Liver (tissue), 9 donors: ENCODE data around the gene CBX8. TPM values are rescaled to one million over a fixed set of nuclear protein-coding genes. Genes with fewer than 3 reads are reported as not detected.

Experiments
- DNase-seq: peaks from one replicate; pipeline ENCODE4 v3.0.0-alpha.2; 2017; ENCODE audit warnings: low spot score
- H3K27ac ChIP-seq, 2 donors: one replicate each; pipeline ENCODE4 v1.7.0; 2013; ENCODE audit warnings: inconsistent platforms in 2 of 2, low read length in 2 of 2, control low read depth in 1 of 2, low read depth in 1 of 2, mild to moderate bottlenecking in 1 of 2
- H3K27me3 ChIP-seq, 4 donors: one replicate each; pipeline versions ENCODE4 v1.6.1 to v1.7.0; 2013; ENCODE audit warnings: low read length in 3 of 4, inconsistent platforms in 1 of 4, mild to moderate bottlenecking in 1 of 4, moderate library complexity in 1 of 4; ENCODE audit not compliant: control insufficient read depth in 4 of 4, insufficient read depth in 4 of 4
- H3K36me3 ChIP-seq, 4 donors: one replicate each; pipeline versions ENCODE4 v1.6.1 to v1.7.0; 2013; ENCODE audit warnings: low read length in 3 of 4, mild to moderate bottlenecking in 3 of 4, low read depth in 1 of 4, moderate library complexity in 1 of 4; ENCODE audit not compliant: control insufficient read depth in 4 of 4, insufficient read depth in 3 of 4
- H3K4me1 ChIP-seq, 4 donors: one replicate each; pipeline versions ENCODE4 v1.6.1 to v1.7.0; 2013; ENCODE audit warnings: low read length in 3 of 4, mild to moderate bottlenecking in 3 of 4, moderate library complexity in 1 of 4; ENCODE audit not compliant: control insufficient read depth in 4 of 4, insufficient read depth in 4 of 4
- H3K4me3 ChIP-seq, 3 donors: one replicate each; pipeline versions ENCODE4 v1.6.1 to v1.7.0; 2013; ENCODE audit warnings: low read length in 3 of 3, control low read depth in 1 of 3, low read depth in 1 of 3, mild to moderate bottlenecking in 1 of 3
- H3K9ac ChIP-seq, 2 donors: one replicate each; pipeline ENCODE4 v1.7.0; 2013; ENCODE audit warnings: low read length in 2 of 2, mild to moderate bottlenecking in 2 of 2, moderate library complexity in 2 of 2, control low read depth in 1 of 2, low read depth in 1 of 2
- H3K9me3 ChIP-seq, 4 donors: one replicate each; pipeline versions ENCODE4 v1.6.1 to v1.7.0; 2013; ENCODE audit warnings: low read length in 3 of 4; ENCODE audit not compliant: control insufficient read depth in 4 of 4
- ATF3 ChIP-seq: IDR thresholded peaks from 2 replicates; pipeline ENCODE4 v1.6.1; 2016; ENCODE audit warnings: antibody characterized with exemption
- EGR1 ChIP-seq, 2 donors: IDR thresholded peaks; 2 replicates each; pipeline ENCODE4 v1.6.1; 2016 to 2018; ENCODE audit warnings: antibody characterized with exemption in 2 of 2, low read depth in 2 of 2
- FOXA1 ChIP-seq: IDR thresholded peaks from 2 replicates; pipeline ENCODE4 v1.6.1; 2016; ENCODE audit warnings: antibody characterized with exemption
- FOXA2 ChIP-seq: IDR thresholded peaks from 2 replicates; pipeline ENCODE4 v1.6.1; 2016; ENCODE audit warnings: antibody characterized with exemption
- GABPA ChIP-seq, 2 donors: IDR thresholded peaks in 1 of 2; conservative IDR thresholded peaks in 1 of 2; 2 replicates each; pipeline ENCODE4 v1.6.1; 2016; ENCODE audit warnings: antibody characterized with exemption in 2 of 2, mild to moderate bottlenecking in 1 of 2, moderate library complexity in 1 of 2
- HNF4A ChIP-seq, 2 donors: conservative IDR thresholded peaks; 2 replicates each; pipeline ENCODE4 v1.6.1; 2016; ENCODE audit warnings: antibody characterized with exemption in 2 of 2, mild to moderate bottlenecking in 2 of 2
- HNF4G ChIP-seq: IDR thresholded peaks from 2 replicates; pipeline ENCODE4 v1.6.1; 2016; ENCODE audit warnings: antibody characterized with exemption
- JUND ChIP-seq, 2 donors: IDR thresholded peaks; 2 replicates each; pipeline ENCODE4 v1.6.1; 2016; ENCODE audit warnings: antibody characterized with exemption in 2 of 2
- NR2F2 ChIP-seq: IDR thresholded peaks from 2 replicates; pipeline ENCODE4 v1.6.1; 2016; ENCODE audit warnings: antibody characterized with exemption
- RAD21 ChIP-seq, 2 donors: IDR thresholded peaks; 2 replicates each; pipeline ENCODE4 v1.6.1; 2016; ENCODE audit warnings: antibody characterized with exemption in 2 of 2, mild to moderate bottlenecking in 2 of 2
- REST ChIP-seq: IDR thresholded peaks from 2 replicates; pipeline ENCODE4 v1.6.1; 2016; ENCODE audit warnings: antibody characterized with exemption, mild to moderate bottlenecking
- RXRA ChIP-seq, 2 donors: IDR thresholded peaks; 2 replicates each; pipeline ENCODE4 v1.6.1; 2017 to 2018; ENCODE audit warnings: antibody characterized with exemption in 2 of 2, mild to moderate bottlenecking in 1 of 2
- SP1 ChIP-seq: IDR thresholded peaks from 2 replicates; pipeline ENCODE4 v1.6.1; 2018; ENCODE audit warnings: antibody characterized with exemption, mild to moderate bottlenecking
- TAF1 ChIP-seq: conservative IDR thresholded peaks from 2 replicates; pipeline ENCODE4 v1.6.1; 2016; ENCODE audit warnings: antibody characterized with exemption, mild to moderate bottlenecking
- YY1 ChIP-seq: IDR thresholded peaks from 2 replicates; pipeline ENCODE4 v1.6.1; 2016; ENCODE audit warnings: antibody characterized with exemption, mild to moderate bottlenecking
- ZBTB33 ChIP-seq: IDR thresholded peaks from 2 replicates; pipeline ENCODE4 v1.6.1; 2016; ENCODE audit warnings: antibody characterized with exemption
- WGBS: extraction: QIAGEN DNeasy Blood & Tissue Kit; methylation state at CpG from one replicate; pipeline ENCODE4 v1.1.7; 2013; 5-methylcytosine and 5-hydroxymethylcytosine counted together
- polyA plus RNA-seq, 2 donors: library from polyadenylated mRNA; stranded (reverse) in 1 of 2; unstranded in 1 of 2; fragments of 200-250 nt in 1 of 2; fragments of >200 nt in 1 of 2; fragmentation: Nextera tagmentation in 1 of 2; extraction: Ambion mirVana in 1 of 2; gene quantifications; one replicate each; pipeline versions ENCODE4 v1.2.1 to v1.2.3, GENCODE V29; 2013 to 2015
- total RNA-seq, 2 donors: library from RNA; depleted of rRNA; stranded (reverse); fragments of >200 nt; gene quantifications; one replicate each; pipeline ENCODE4 v1.2.3, GENCODE V29; 2014
- TF ChIP-seq, protein P1 (sequence below): fragments of 150-350 bp; IDR thresholded peaks from 2 replicates; pipeline ENCODE4 v1.5.1; 2017; ENCODE audit warnings: improper control_type of control experiment, low read depth, low read length; ENCODE audit not compliant: missing input control
- TF ChIP-seq, protein P2 (sequence below): IDR thresholded peaks from 2 replicates; pipeline ENCODE4 v1.6.1; 2016; ENCODE audit warnings: antibody characterized with exemption
- donor health status: healthy.
- donor health status: healthy.
- donor health status: healthy.
- donor health status: healthy.
- donor health status: healthy.

The CBX8 gene
- total and polyA plus RNA-seq, 4 donors, result 0.75 to 2.7 (median 1.9) TPM

GRCh38 chr17:79749156-79749815 is 47.6 kb downstream of the CBX8 start:
- no peak for TF ChIP-seq RAD21 (IDR thresholded peaks at IDR 0.05)
- TF ChIP-seq REST, result no peak
- TF ChIP-seq EGR1 (IDR thresholded peaks at IDR 0.05; ENCODE audit: low read depth in 2 of 2), result no peak
- no peak for TF ChIP-seq YY1
- TF ChIP-seq, protein P1, sequence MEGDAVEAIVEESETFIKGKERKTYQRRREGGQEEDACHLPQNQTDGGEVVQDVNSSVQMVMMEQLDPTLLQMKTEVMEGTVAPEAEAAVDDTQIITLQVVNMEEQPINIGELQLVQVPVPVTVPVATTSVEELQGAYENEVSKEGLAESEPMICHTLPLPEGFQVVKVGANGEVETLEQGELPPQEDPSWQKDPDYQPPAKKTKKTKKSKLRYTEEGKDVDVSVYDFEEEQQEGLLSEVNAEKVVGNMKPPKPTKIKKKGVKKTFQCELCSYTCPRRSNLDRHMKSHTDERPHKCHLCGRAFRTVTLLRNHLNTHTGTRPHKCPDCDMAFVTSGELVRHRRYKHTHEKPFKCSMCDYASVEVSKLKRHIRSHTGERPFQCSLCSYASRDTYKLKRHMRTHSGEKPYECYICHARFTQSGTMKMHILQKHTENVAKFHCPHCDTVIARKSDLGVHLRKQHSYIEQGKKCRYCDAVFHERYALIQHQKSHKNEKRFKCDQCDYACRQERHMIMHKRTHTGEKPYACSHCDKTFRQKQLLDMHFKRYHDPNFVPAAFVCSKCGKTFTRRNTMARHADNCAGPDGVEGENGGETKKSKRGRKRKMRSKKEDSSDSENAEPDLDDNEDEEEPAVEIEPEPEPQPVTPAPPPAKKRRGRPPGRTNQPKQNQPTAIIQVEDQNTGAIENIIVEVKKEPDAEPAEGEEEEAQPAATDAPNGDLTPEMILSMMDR, result no peak
- TF ChIP-seq ZBTB33, result no peak
- TF ChIP-seq HNF4A (conservative IDR thresholded peaks at IDR 0.05), result no peak
- TF ChIP-seq ATF3, result no peak
- no peak for TF ChIP-seq NR2F2
- TF ChIP-seq GABPA (IDR thresholded peaks at IDR 0.05 in 1 of 2, conservative IDR thresholded peaks at IDR 0.05 in 1 of 2), result no peak
- TF ChIP-seq RXRA (IDR thresholded peaks at IDR 0.05), result no peak
- TF ChIP-seq HNF4G, result no peak
- TF ChIP-seq FOXA2, result no peak
- no peak for TF ChIP-seq JUND (IDR thresholded peaks at IDR 0.05)
- no peak for TF ChIP-seq SP1
- TF ChIP-seq, protein P2, sequence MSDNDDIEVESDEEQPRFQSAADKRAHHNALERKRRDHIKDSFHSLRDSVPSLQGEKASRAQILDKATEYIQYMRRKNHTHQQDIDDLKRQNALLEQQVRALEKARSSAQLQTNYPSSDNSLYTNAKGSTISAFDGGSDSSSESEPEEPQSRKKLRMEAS, result no peak
- TF ChIP-seq FOXA1, result no peak
- TF ChIP-seq TAF1, result no peak
- Histone ChIP-seq H3K36me3 (peaks cover 0 to 1% (median 0%) of the 10 kb centered on the region in 4 donors), H3K4me1 (peaks cover 0 to 7% (median 3%) of the 10 kb centered on the region in 4 donors), H3K27me3 (peaks cover 0 to 8% (median 5%) of the 10 kb centered on the region in 4 donors), H3K4me3 (no peak overlapping the region), H3K9me3 (no peaks in the 10 kb centered on the region), H3K27ac (no peak overlapping the region), H3K9ac (no peak overlapping the region)
- DNase-seq, result no peak
- 59% methylated on average over 3 of the region's 3 CpGs for WGBS
